OCI-LY1 (cell line): ENCODE results near the gene LY86.

Experiments
- H2AFZ ChIP-seq: fragments of 200-600 bp; sonication (generic), shearing (Covaris generic); 2 replicates; pipeline ENCODE4 v1.6.0; 2014; ENCODE audit warnings: antibody characterized with exemption, mild to moderate bottlenecking, low read length
- H3F3A ChIP-seq: fragments of 200-600 bp; sonication (generic), shearing (Covaris generic); 2 replicates; pipeline ENCODE4 v1.6.0; 2014; ENCODE audit warnings: mild to moderate bottlenecking, antibody characterized with exemption, low read length, moderate library complexity; ENCODE audit not compliant: insufficient read depth
- H3K27ac ChIP-seq: fragments of 200-600 bp; sonication (generic); 2 replicates; pipeline ENCODE4 v1.5.1; 2014; ENCODE audit warnings: low read length, mixed run types, mild to moderate bottlenecking, low read depth; ENCODE audit not compliant: poor library complexity, severe bottlenecking
- H3K27me3 ChIP-seq: fragments of 200-600 bp; sonication (generic); 2 replicates; pipeline ENCODE4 v1.6.0; 2014; ENCODE audit warnings: antibody characterized with exemption, mild to moderate bottlenecking, low read length, moderate library complexity; ENCODE audit not compliant: insufficient read depth
- H3K36me3 ChIP-seq: fragments of 200-600 bp; sonication (generic); 2 replicates; pipeline ENCODE4 v1.6.1; 2014; ENCODE audit warnings: mild to moderate bottlenecking, antibody characterized with exemption, low read length, moderate library complexity, mixed read lengths; ENCODE audit not compliant: insufficient read depth
- H3K4me1 ChIP-seq: fragments of 200-600 bp; sonication (generic); 2 replicates; pipeline ENCODE4 v1.5.1; 2014; ENCODE audit warnings: mild to moderate bottlenecking, low read length, moderate library complexity; ENCODE audit not compliant: insufficient read depth, severe bottlenecking
- H3K4me2 ChIP-seq: fragments of 200-600 bp; sonication (generic), shearing (Covaris generic); 2 replicates; pipeline ENCODE4 v1.6.1; 2014; ENCODE audit warnings: low read length
- H3K4me3 ChIP-seq: fragments of 200-600 bp; sonication (generic); 2 replicates; pipeline ENCODE4 v1.5.1; 2014; ENCODE audit warnings: low read length, low read depth, mild to moderate bottlenecking, mixed read lengths; ENCODE audit not compliant: poor library complexity, severe bottlenecking
- H3K79me2 ChIP-seq: fragments of 200-600 bp; shearing (Covaris generic); 2 replicates; pipeline ENCODE4 v1.6.1; 2016; ENCODE audit warnings: mixed run types, low read length, mixed read lengths; ENCODE audit not compliant: insufficient read depth
- H3K9ac ChIP-seq: fragments of 200-600 bp; sonication (generic), shearing (Covaris generic); 2 replicates; pipeline ENCODE4 v1.6.1; 2014; ENCODE audit warnings: mild to moderate bottlenecking, low read length, mixed read lengths
- H3K9me2 ChIP-seq: fragments of 200-600 bp; sonication (generic), shearing (Covaris generic); 2 replicates; pipeline ENCODE4 v1.6.1; 2014; ENCODE audit warnings: low read depth, mild to moderate bottlenecking, low read length, mixed read lengths
- H3K9me3 ChIP-seq: fragments of 200-600 bp; shearing (Covaris generic); 2 replicates; pipeline ENCODE4 v1.6.1; 2014; ENCODE audit warnings: low read length, mixed read lengths
- H4K20me1 ChIP-seq: fragments of 200-600 bp; sonication (generic), shearing (Covaris generic); 2 replicates; pipeline ENCODE4 v1.6.0; 2016; ENCODE audit warnings: mild to moderate bottlenecking, low read length; ENCODE audit not compliant: insufficient read depth
- EZH2 ChIP-seq: fragments of 200-600 bp; sonication (generic), shearing (Covaris generic); IDR thresholded peaks from 2 replicates; pipeline ENCODE4 v1.8.0; 2017; ENCODE audit warnings: borderline replicate concordance, mixed run types, mild to moderate bottlenecking, antibody characterized with exemption, low read length, moderate library complexity, mixed read lengths
- TF ChIP-seq, protein P1 (sequence below): fragments of 200-600 bp; sonication (generic), shearing (Covaris generic); IDR thresholded peaks from 2 replicates; pipeline ENCODE4 v1.5.1; 2017; ENCODE audit warnings: mild to moderate bottlenecking, antibody characterized with exemption, low read length, moderate library complexity, mixed read lengths

Gene LY86

DNA sequence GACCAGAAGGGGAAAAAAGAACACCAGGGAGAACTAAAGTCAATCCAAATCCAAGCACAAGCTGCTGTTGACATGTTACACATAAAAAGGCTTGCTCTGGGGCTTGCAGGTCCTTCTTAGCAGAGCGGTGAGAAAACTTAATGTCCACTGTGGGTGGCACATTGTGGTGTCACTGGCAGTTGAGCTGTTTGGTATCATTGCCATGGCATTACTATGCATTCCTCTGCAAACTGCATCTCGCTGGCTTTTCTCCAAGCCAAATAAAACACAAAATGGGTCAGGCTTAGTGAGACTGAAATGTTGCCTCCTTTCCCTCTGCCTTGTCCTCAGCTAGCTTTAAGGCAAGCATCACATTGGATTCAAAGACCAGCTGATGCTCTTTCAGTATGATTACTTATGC is 40.9 kb downstream of the LY86 start:
- Histone ChIP-seq H2AFZ (no peak overlapping the region), H3K4me2 (no peak overlapping the region), H3K9me2 (no peaks in the 10 kb centered on the region), H3K27ac (no peak overlapping the region), H3K36me3 (peaks cover 87% of the 10 kb centered on the region), H3K27me3 (no peaks in the 10 kb centered on the region), H3K4me3 (no peak overlapping the region), H3K9ac (no peak overlapping the region), H3F3A (no peaks in the 10 kb centered on the region), H4K20me1 (no peaks in the 10 kb centered on the region), H3K9me3 (no peaks in the 10 kb centered on the region), H3K79me2 (no peaks in the 10 kb centered on the region), H3K4me1 (no peaks in the 10 kb centered on the region)
- TF ChIP-seq, protein P1, sequence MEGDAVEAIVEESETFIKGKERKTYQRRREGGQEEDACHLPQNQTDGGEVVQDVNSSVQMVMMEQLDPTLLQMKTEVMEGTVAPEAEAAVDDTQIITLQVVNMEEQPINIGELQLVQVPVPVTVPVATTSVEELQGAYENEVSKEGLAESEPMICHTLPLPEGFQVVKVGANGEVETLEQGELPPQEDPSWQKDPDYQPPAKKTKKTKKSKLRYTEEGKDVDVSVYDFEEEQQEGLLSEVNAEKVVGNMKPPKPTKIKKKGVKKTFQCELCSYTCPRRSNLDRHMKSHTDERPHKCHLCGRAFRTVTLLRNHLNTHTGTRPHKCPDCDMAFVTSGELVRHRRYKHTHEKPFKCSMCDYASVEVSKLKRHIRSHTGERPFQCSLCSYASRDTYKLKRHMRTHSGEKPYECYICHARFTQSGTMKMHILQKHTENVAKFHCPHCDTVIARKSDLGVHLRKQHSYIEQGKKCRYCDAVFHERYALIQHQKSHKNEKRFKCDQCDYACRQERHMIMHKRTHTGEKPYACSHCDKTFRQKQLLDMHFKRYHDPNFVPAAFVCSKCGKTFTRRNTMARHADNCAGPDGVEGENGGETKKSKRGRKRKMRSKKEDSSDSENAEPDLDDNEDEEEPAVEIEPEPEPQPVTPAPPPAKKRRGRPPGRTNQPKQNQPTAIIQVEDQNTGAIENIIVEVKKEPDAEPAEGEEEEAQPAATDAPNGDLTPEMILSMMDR: no peak
- TF ChIP-seq EZH2: no peak

DNA sequence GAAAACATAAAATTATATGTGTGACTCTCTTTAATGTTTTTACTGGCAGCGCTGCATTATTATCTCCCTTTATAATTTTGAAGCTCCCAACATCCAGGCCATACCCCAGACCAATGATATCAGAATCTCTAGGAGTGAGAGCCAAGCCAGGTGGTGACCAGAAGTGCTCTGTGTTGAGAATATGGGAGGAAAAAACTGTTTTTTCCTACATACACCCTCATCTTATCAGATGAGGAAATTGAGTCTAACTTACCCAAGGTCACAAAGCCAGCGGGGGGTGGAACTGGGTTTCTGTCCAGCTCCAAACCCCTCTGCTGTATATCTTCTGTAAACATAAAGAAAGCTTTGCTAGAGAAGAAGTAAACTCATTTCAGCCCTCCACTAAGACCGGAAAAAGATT is 42.5 kb downstream of the LY86 start:
- Histone ChIP-seq H4K20me1 (no peaks in the 10 kb centered on the region), H3F3A (no peaks in the 10 kb centered on the region), H2AFZ (no peak overlapping the region), H3K9me2 (no peaks in the 10 kb centered on the region), H3K4me1 (no peaks in the 10 kb centered on the region), H3K9me3 (no peaks in the 10 kb centered on the region), H3K79me2 (no peaks in the 10 kb centered on the region), H3K36me3 (peaks cover 72% of the 10 kb centered on the region), H3K4me2 (no peak overlapping the region), H3K27ac (no peak overlapping the region), H3K27me3 (no peaks in the 10 kb centered on the region), H3K9ac (no peak overlapping the region), H3K4me3 (no peak overlapping the region)
- TF ChIP-seq EZH2: no peak

DNA sequence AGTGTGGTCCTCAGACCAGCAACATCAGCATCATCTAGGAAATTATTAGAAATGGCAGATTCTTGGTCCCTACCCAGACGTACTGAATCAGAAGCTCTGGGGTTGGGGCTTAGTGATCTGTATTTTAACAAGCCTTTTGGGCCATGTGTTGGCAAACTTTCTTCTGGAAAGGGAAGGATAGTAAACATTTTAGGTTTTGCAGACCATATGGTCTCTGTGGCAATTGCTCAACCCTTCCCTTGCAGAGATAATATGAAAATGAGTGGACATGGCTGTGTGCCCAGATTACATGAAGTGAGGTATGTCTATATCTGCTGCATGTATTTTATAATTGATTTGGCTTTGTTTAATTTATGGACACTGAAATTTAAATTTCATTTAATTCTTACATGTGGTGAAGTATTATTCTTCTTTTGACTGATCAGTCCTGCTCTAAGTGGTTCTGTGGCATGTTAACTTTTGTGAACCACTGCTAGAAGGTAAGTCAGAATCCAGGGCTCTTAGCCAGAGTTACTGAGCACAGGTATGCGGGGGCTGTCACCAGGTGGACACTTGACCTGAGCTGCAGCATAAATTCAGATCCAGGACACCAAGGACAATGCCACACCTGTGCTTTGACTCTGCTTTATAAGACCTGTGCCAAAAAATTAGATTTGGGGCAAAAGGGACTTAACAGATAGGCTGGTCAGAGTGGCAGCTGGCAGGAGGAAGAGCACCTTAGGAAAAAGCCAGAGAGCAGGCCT is 43.2 kb downstream of the LY86 start:
- Histone ChIP-seq H4K20me1 (no peaks in the 10 kb centered on the region), H3K27me3 (no peaks in the 10 kb centered on the region), H3K4me2 (no peak overlapping the region), H2AFZ (no peak overlapping the region), H3F3A (no peaks in the 10 kb centered on the region), H3K27ac (no peak overlapping the region), H3K36me3 (peaks cover 65% of the 10 kb centered on the region), H3K4me1 (no peaks in the 10 kb centered on the region), H3K79me2 (no peaks in the 10 kb centered on the region), H3K4me3 (no peak overlapping the region), H3K9ac (no peak overlapping the region), H3K9me2 (no peaks in the 10 kb centered on the region), H3K9me3 (no peaks in the 10 kb centered on the region)
- no peak for TF ChIP-seq EZH2
- TF ChIP-seq, protein P1: no peak
